BLaER1 treated with 17β-estradiol and CSF1 and Interleukin-3, amounts not matched to agents 10 nM and 100 nM (cell line): ENCODE results near the gene ASMT.
A peak's percentile ranks its signal among the peaks of the same experiment; 100 is the strongest.
"Not testable (repeated sequence)": the region's sequence is repeated elsewhere in the genome, so short reads cannot be mapped to it uniquely, and the experiment has no call there.

Experiments used
- H3K27ac ChIP-seq, 11 experiments: shearing (Covaris generic); formaldehyde crosslinking; 2 replicates each; pipeline ENCODE4 v1.8.1; 2022
- H3K27me3 ChIP-seq, 11 experiments: shearing (Covaris generic); formaldehyde crosslinking; 2 replicates each; pipeline ENCODE4 v1.8.1; 2022
- H3K36me3 ChIP-seq, 11 experiments: shearing (Covaris generic); formaldehyde crosslinking; 2 replicates each; pipeline ENCODE4 v1.8.1; 2022
- H3K4me1 ChIP-seq, 10 experiments: shearing (Covaris generic); formaldehyde crosslinking; 2 replicates each; pipeline ENCODE4 v1.8.1; 2022
- H3K4me2 ChIP-seq, 11 experiments: shearing (Covaris generic); formaldehyde crosslinking; 2 replicates each; pipeline ENCODE4 v1.8.1; 2022
- H3K4me3 ChIP-seq, 10 experiments: shearing (Covaris generic); formaldehyde crosslinking; 2 replicates each; pipeline ENCODE4 v1.8.1; 2022
- H3K9ac ChIP-seq, 11 experiments: shearing (Covaris generic); formaldehyde crosslinking; 2 replicates each; pipeline ENCODE4 v1.8.1; 2022
- H3K9me3 ChIP-seq, 11 experiments: shearing (Covaris generic); formaldehyde crosslinking; replicated peaks in 1 of 11; 2 replicates each; pipeline ENCODE4 v1.8.1; 2022
- H4K20me1 ChIP-seq, 11 experiments: shearing (Covaris generic); formaldehyde crosslinking; 2 replicates each; pipeline ENCODE4 v1.8.1; 2022
- Cebpa-rat ChIP-seq, 11 experiments: shearing (Covaris generic); IDR thresholded peaks; 2 replicates each; pipeline ENCODE4 v1.8.1; 2022

ASMT gene

DNA sequence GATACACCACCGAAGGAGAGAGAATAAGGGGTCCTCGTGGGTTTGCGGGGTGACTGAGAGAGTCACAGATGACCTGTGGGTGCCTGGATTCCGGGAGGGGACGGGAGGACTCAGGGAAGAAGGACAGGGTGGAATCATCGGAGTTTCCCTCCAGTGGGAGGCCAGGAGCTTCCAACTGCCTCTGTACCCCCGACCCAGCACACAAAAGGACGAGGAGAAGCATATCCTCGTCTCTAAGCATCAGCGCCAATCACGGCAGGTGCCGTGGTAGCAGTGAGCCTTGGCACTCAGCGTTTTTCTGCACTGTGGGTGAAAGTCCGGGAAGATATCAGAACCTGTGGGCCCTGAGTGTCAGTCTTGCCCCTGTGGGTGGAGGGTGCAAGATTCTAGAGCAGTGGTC is 62.0 kb downstream of the ASMT start:
- no peaks in the 10 kb centered on the region for H4K20me1 ChIP-seq
- TF ChIP-seq Cebpa-rat (IDR thresholded peaks at IDR 0.05): no peak
- peaks cover 0 to 6% (median 0%) of the 10 kb centered on the region in 11 experiments; a peak in 2 of 22 replicates for H3K9me3 ChIP-seq
- no peak overlapping the region for H3K9ac ChIP-seq
- no peak overlapping the region for H3K4me3 ChIP-seq
- H3K36me3 ChIP-seq: no peaks in the 10 kb centered on the region
- peaks cover 0 to 12% (median 7%) of the 10 kb centered on the region in 10 experiments; a peak in 14 of 20 replicates for H3K4me1 ChIP-seq
- no peak overlapping the region for H3K4me2 ChIP-seq
- H3K27me3 ChIP-seq: no peaks in the 10 kb centered on the region
- no peak overlapping the region for H3K27ac ChIP-seq

GRCh38 chrX:1679238-1679637 is 64.4 kb downstream of the ASMT start:
- Histone ChIP-seq H3K9ac (no peak overlapping the region), H3K4me1 (peaks cover 1 to 14% (median 9%) of the 10 kb centered on the region in 10 experiments; a peak in 16 of 20 replicates), H4K20me1 (no peaks in the 10 kb centered on the region), H3K4me2 (peak overlapping the region; percentile 13 to 58 (median 30); a peak in 16 of 22 replicates), H3K4me3 (no peak overlapping the region), H3K27me3 (no peaks in the 10 kb centered on the region), H3K27ac (no peak overlapping the region), H3K9me3 (peaks cover 0 to 12% (median 11%) of the 10 kb centered on the region in 11 experiments; a peak in 13 of 22 replicates), H3K36me3 (no peaks in the 10 kb centered on the region)
- no peak for TF ChIP-seq Cebpa-rat (IDR thresholded peaks at IDR 0.05)

DNA sequence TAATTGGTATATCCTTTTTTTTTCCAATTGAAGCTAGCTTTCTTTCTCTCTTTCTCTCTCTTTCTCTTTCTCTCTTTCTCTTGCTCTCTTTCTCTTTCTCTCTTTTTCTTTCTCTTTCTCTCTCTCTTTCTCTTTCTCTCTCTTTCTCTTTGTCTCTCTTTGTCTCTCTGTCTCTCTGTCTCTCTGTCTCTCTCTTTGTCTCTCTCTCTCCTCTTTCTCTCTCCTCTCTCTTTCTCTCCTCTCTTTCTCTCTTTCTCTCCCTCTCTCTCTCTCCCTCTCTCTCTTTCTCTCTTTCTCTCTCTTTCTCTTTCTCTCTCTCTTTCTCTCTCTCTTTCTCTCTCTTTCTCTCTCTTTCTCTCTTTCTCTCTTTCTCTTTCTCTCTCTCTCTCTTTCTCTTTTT is 66.6 kb downstream of the ASMT start:
- H3K9me3 ChIP-seq: peaks cover 0 to 12% (median 11%) of the 10 kb centered on the region in 11 experiments; a peak in 13 of 22 replicates
- peaks cover 9 to 28% (median 22%) of the 10 kb centered on the region in 10 experiments for H3K4me1 ChIP-seq
- H3K4me3 ChIP-seq: no peak overlapping the region
- no peaks in the 10 kb centered on the region for H3K27me3 ChIP-seq
- TF ChIP-seq Cebpa-rat (IDR thresholded peaks at IDR 0.05): no peak
- no peaks in the 10 kb centered on the region for H3K36me3 ChIP-seq
- no peak overlapping the region for H3K27ac ChIP-seq
- H3K4me2 ChIP-seq: no peak overlapping the region
- no peaks in the 10 kb centered on the region for H4K20me1 ChIP-seq
- H3K9ac ChIP-seq: no peak overlapping the region

DNA sequence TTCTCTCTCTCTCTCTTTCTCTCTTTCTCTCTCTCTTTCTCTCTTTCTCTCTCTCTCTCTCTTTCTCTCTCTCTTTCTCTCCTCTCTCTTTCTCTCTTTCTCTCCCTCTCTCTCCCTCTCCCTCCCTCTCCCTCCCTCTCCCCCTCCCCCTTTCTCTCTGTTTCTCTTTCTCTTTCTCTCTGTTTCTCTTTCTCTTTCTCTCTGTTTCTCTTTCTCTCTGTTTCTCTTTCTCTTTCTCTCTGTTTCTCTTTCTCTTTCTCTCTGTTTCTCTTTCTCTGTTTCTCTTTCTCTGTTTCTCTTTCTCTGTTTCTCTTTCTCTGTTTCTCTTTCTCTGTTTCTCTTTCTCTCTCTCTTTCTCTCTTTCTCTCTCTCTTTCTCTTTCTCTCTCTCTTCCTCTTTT is 67.0 kb downstream of the ASMT start:
- not testable (repeated sequence) for H3K36me3 ChIP-seq, H3K27ac ChIP-seq, H3K27me3 ChIP-seq, H4K20me1 ChIP-seq, H3K4me2 ChIP-seq, H3K9ac ChIP-seq, H3K4me3 ChIP-seq
- Histone ChIP-seq H3K9me3 (peaks cover 0 to 12% (median 11%) of the 10 kb centered on the region in 11 experiments; a peak in 13 of 22 replicates), H3K4me1 (peaks cover 9 to 28% (median 22%) of the 10 kb centered on the region in 10 experiments)

DNA sequence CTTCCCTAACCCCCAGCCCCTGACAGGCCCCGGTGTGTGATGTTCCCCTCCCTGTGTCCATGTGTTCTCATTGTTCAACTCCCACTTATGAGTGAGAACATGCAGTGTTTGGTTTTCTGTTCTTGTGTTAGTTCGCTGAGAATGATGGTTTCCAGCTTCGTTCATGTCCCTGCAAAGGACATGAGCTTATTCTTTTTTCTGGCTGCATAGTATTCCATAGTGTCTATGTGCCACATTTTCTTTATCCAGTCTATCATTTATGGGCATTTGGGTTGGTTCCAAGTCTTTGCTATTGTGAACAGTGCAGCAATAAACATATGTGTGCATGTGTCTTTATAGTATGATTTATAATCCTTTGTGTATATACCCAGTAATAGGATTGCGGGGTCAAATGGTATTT is 67.6 kb downstream of the ASMT start:
- not testable (repeated sequence) for H4K20me1 ChIP-seq, H3K27me3 ChIP-seq, H3K27ac ChIP-seq, H3K4me3 ChIP-seq, H3K9ac ChIP-seq, H3K36me3 ChIP-seq, H3K4me2 ChIP-seq
- H3K9me3 ChIP-seq: peaks cover 0 to 12% (median 11%) of the 10 kb centered on the region in 11 experiments; a peak in 13 of 22 replicates
- H3K4me1 ChIP-seq: peaks cover 9 to 28% (median 22%) of the 10 kb centered on the region in 10 experiments

DNA sequence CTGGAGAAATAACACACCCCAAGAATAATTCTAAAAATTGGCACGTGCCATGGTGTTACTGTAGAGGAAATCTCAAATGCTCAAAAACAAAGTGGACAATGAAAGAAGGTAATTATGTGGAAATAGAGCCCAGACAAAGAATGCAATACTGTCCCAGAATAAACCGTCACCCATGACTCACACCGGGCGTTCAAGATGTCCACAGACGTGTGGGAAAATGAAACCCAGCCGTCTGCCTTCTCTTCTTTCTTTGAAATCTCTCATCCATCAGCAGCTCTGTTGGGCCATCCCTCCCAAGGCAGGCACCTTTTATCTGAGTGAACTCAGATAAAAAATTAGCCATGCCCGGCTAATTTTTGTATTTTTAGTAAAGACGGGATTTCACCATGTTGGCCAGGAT is 70.0 kb downstream of the ASMT start:
- Histone ChIP-seq H3K4me2 (peak overlapping the region; percentile 33 to 77 (median 67); a peak in 20 of 22 replicates), H3K9ac (peak overlapping the region in 7 of 11 experiments; percentile 34 to 71 (median 54); a peak in 11 of 22 replicates), H3K9me3 (peaks cover 0 to 12% (median 7%) of the 10 kb centered on the region in 11 experiments; a peak in 12 of 22 replicates), H3K4me1 (peaks cover 5 to 17% (median 15%) of the 10 kb centered on the region in 10 experiments), H3K27ac (peak overlapping the region in 9 of 11 experiments; percentile 53 to 88 (median 75); a peak in 18 of 22 replicates)
- H3K36me3 ChIP-seq, H3K4me3 ChIP-seq, H4K20me1 ChIP-seq, H3K27me3 ChIP-seq: not testable (repeated sequence)
- TF ChIP-seq Cebpa-rat (IDR thresholded peaks at IDR 0.05): peak in 2 of 11 experiments; percentile 16 to 67; a peak in 2 of 22 replicates

GRCh38 chrX:1685444-1685880 is 70.6 kb downstream of the ASMT start:
- not testable (repeated sequence) for H3K27me3 ChIP-seq, H3K4me3 ChIP-seq, H3K36me3 ChIP-seq, H4K20me1 ChIP-seq
- Histone ChIP-seq H3K4me2 (peak overlapping the region; percentile 33 to 77 (median 62); a peak in 20 of 22 replicates), H3K9ac (peak overlapping the region in 6 of 11 experiments; percentile 31 to 65 (median 53); a peak in 12 of 22 replicates), H3K4me1 (peaks cover 5 to 16% (median 14%) of the 10 kb centered on the region in 10 experiments), H3K9me3 (peaks cover 0 to 12% (median 6%) of the 10 kb centered on the region in 11 experiments; a peak in 12 of 22 replicates), H3K27ac (peak overlapping the region in 9 of 11 experiments; percentile 38 to 84 (median 73); a peak in 18 of 22 replicates)

DNA sequence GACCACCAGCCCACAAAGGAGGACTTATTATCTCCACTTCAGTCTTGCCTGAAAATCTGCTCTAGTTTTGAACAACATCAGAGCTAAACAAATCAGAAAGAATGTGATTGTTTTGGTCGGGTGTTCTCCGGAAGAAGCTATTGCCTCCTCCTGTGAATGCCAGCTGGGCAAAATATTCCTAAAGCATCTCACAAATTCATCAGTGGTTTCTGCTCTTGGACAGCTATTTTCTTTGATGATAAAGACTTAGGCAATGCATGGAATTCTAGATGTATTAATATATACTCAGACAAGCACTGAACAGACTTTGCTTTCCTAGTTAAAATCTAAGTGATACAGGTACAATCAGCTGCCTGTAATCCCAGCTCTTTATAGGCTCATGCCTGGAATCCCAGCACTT is 71.8 kb downstream of the ASMT start:
- Histone ChIP-seq H3K9ac (no peak overlapping the region), H3K4me1 (peaks cover 5 to 16% (median 14%) of the 10 kb centered on the region in 10 experiments), H3K4me2 (no peak overlapping the region), H4K20me1 (no peaks in the 10 kb centered on the region), H3K27ac (peak overlapping the region in 3 of 11 experiments; percentile 16 to 49 (median 41); a peak in 4 of 22 replicates), H3K9me3 (peaks cover 0 to 12% (median 6%) of the 10 kb centered on the region in 11 experiments; a peak in 12 of 22 replicates), H3K4me3 (no peak overlapping the region), H3K27me3 (no peaks in the 10 kb centered on the region), H3K36me3 (no peaks in the 10 kb centered on the region)
- no peak for TF ChIP-seq Cebpa-rat (IDR thresholded peaks at IDR 0.05)
